Epidermal melanocyte (primary cell): ENCODE measurements around the gene LRRC4C.

ENCODE experiments used
- DNase-seq: peaks from one replicate; pipeline ENCODE4 v3.0.0; 2011; ENCODE audit warnings: low spot score; ENCODE audit not compliant: insufficient read length

LRRC4C gene

DNA sequence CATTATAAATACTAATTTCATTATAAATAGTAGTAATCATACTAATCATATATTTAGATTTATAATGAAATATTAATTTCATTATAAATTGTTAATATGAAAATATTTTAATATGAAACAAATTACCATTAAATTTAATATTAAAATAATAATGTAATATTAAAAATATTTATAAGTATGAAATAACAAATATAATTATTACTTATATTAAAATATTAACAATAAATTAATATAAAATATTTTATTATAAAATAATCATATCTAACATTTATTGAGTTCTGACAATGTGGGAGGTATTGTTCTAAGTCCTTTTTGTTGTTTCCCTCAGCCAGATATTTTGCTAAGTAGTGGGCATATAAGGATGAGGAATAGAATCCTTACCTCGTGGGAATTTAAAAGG is 1341.4 kb downstream of the LRRC4C start:
- no peak for DNase-seq

DNA sequence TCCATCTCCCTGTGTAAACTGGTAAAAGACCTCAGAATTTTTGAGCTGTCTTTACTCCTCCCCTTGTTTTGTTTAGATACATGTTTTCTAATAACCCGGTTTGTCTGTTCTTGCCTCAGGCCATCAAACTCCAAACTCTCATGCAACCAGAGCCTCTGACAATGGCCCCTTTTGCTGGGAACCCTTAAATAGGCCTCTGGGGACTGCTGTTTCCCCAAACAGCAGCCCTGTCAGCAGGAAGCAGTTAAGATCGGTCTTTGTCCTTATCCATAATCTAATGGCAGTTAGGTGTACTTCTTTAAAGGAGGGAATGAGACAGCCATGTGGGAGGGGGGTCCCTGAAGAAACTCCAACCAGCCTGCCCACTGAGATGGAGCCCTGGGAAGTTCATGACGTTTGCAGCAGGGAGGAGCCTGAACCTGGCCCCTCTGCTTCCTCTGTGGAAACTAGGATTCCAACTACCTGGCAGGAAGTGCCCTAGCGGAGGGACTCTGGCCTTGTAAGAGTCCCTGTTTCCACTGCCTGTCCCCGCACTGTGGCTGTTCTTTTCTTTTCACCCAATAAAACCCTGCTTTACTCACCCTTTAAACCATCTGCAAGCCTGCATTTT is 1354.4 kb downstream of the LRRC4C start:
- DNase-seq, result no peak

GRCh38 chr11:40100781-40101180 is 1358.7 kb downstream of the LRRC4C start:
- no peak for DNase-seq

- DNase-seq, result no peak
Measured at GRCh38 chr11:40100162-40100553, 1359.3 kb downstream of the LRRC4C start.

- no peak for DNase-seq
Measured at GRCh38 chr11:40099426-40100161, 1359.9 kb downstream of the LRRC4C start.

DNA sequence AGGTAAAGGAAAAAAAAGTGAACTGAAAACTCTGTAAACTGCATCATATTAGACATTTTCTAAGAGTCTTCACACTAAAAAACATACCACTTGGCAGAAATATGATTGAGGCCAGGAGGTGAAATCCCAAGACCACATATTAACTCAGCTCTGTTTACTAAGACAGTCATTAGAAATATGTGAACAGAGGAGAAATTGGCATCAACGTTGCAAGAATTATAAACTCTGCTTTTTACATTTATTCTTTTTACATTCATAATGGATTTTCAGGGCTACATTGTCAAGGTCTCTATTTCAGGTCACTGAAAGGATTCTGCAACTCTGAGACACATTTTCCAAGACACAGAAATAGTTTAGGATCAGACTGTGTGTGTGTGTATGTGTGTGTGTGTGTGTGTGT is 1364.0 kb downstream of the LRRC4C start:
- DNase-seq, result no peak

- no peak for DNase-seq
Measured at GRCh38 chr11:40094954-40095353, 1364.5 kb downstream of the LRRC4C start.

GRCh38 chr11:40080434-40080833 is 1379.0 kb downstream of the LRRC4C start:
- DNase-seq, result no peak
